Activated CD4-positive, alpha-beta T cell treated with anti-CD3 and anti-CD28 coated beads, Interleukin-2, amount 10 ng/mL, durations not matched to agents 24 days and 14 days (primary cell): ENCODE data around the gene TRAPPC3. TPM values are rescaled to one million over a fixed set of nuclear protein-coding genes. Genes with fewer than 3 reads are reported as not detected.

Experiments used
- DNase-seq: peaks from one replicate; pipeline ENCODE4 v3.0.0; 2022
- H3K27ac Mint-ChIP-seq: one replicate; pipeline ENCODE4 v1.8.0; 2022; ENCODE audit warnings: mild to moderate bottlenecking, mixed read lengths
- H3K27me3 Mint-ChIP-seq: one replicate; pipeline ENCODE4 v1.8.0; 2022; ENCODE audit warnings: mixed read lengths
- H3K36me3 Mint-ChIP-seq: one replicate; pipeline ENCODE4 v1.8.0; 2022; ENCODE audit warnings: low read depth, mild to moderate bottlenecking, mixed read lengths
- H3K4me1 Mint-ChIP-seq: one replicate; pipeline ENCODE4 v1.8.0; 2021; ENCODE audit warnings: mixed read lengths
- H3K4me3 Mint-ChIP-seq: one replicate; pipeline ENCODE4 v1.8.0; 2022; ENCODE audit warnings: mild to moderate bottlenecking, moderate library complexity, mixed read lengths
- H3K9me3 Mint-ChIP-seq: one replicate; pipeline ENCODE4 v1.8.0; 2021; ENCODE audit warnings: mixed read lengths
- intact Hi-C: fragments of 100-400 bp; cut with micrococcal nuclease; formaldehyde crosslinking; loops from one replicate; pipeline ENCODE4 v1.15.1; 2023
- total RNA-seq: library from RNA; stranded (reverse); gene quantifications from 2 replicates; pipeline ENCODE4 v1.2.3, GENCODE V29; 2022

The TRAPPC3 gene
- total RNA-seq, 1 donor from 2014 or later = 71.2 TPM

GRCh38 chr1:36091698-36092097 lies 57.6 kb downstream of the TRAPPC3 start:
- intact Hi-C loops = no loop called here
- no peaks in the 10 kb centered on the region for H3K27me3 Mint-ChIP-seq
- no peaks in the 10 kb centered on the region for H3K9me3 Mint-ChIP-seq
- peaks cover 21% of the 10 kb centered on the region for H3K4me1 Mint-ChIP-seq
- H3K36me3 Mint-ChIP-seq = peaks cover 29% of the 10 kb centered on the region
- no peak overlapping the region for H3K27ac Mint-ChIP-seq
- DNase-seq = no peak
- peak overlapping the region; percentile 41 for H3K4me3 Mint-ChIP-seq

DNA sequence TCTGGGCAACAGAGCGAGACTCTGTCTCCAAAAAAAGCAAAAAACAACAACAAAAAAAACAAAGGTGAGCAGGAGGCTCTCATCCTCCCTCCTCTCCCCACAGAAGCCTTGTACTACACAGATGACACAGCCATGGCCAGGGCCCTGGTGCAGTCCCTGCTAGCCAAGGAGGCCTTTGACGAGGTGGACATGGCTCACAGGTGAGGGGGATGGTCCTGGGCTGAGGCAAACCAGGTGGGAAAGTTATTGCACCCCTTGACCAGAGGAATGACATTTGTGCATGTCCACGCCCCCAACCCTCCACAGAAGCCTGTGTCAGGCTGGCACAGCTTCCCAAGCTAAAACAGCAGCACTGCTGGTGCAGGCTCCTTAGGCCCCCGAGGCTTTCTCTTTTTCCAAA lies 58.1 kb downstream of the TRAPPC3 start:
- Mint-ChIP-seq H3K36me3 (peaks cover 29% of the 10 kb centered on the region), H3K4me1 (peaks cover 21% of the 10 kb centered on the region), H3K27ac (no peak overlapping the region), H3K9me3 (no peaks in the 10 kb centered on the region), H3K27me3 (no peaks in the 10 kb centered on the region), H3K4me3 (no peak overlapping the region)
- intact Hi-C loops = no loop called here
- DNase-seq = no peak

- H3K27me3 Mint-ChIP-seq = peaks cover 2% of the 10 kb centered on the region
- peaks cover 21% of the 10 kb centered on the region for H3K4me1 Mint-ChIP-seq
- H3K36me3 Mint-ChIP-seq = peaks cover 27% of the 10 kb centered on the region
- peak; percentile 76 for DNase-seq
- peak overlapping the region; percentile 89 for H3K27ac Mint-ChIP-seq
- peak overlapping the region; percentile 95 for H3K4me3 Mint-ChIP-seq
- no peaks in the 10 kb centered on the region for H3K9me3 Mint-ChIP-seq
- intact Hi-C loops = loop anchor here (2.0 to 5.0 kb wide), 3 partner anchors 135 to 298 kb away; partner anchors contain the start of genes AGO1, STK40 and THRAP3
These were observed 59.7 kb downstream of the TRAPPC3 start for GRCh38 chr1:36089393-36090121.

- H3K27ac Mint-ChIP-seq = peak within 1 kb of the TSS; percentile 89
- intact Hi-C loops = loop anchor here (1.0 to 5.0 kb wide), 4 partner anchors 136 to 299 kb away; partner anchors contain the start of genes AGO1, AGO3, STK40 and THRAP3
- no peaks in the 10 kb centered on the region for H3K9me3 Mint-ChIP-seq
- peaks cover 25% of the 10 kb centered on the region for H3K36me3 Mint-ChIP-seq
- peaks cover 5% of the 10 kb centered on the region for H3K27me3 Mint-ChIP-seq
- DNase-seq = peak; percentile 97
- peak within 1 kb of the TSS; percentile 95 for H3K4me3 Mint-ChIP-seq
- peaks cover 21% of the 10 kb centered on the region for H3K4me1 Mint-ChIP-seq
These were observed 60.5 kb downstream of the TRAPPC3 start, which contains the start of gene ADPRS for GRCh38 chr1:36088577-36089392. ADPRS (plus strand) TSS chr1:36088892; CDS start chr1:36088905, 13 bp downstream.

DNA sequence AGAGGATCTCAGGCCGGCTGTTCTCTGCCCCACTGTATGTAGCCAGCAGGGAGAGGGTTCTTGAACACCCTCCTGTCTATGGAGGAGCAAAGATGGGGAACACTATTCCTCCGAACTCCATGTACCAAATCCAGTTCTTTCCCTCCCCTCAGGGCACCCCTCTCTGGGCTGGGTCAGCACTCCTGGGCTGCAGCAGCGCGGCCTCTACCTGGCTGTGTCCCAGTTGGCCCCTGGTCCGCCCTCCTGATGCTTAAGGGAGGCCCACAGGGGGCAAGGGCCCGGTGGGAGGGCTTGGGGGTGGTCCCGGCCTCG lies 61.1 kb downstream of the TRAPPC3 start:
- peaks cover 22% of the 10 kb centered on the region for H3K36me3 Mint-ChIP-seq
- no peak for DNase-seq
- H3K4me3 Mint-ChIP-seq = peak overlapping the region; percentile 95
- H3K27me3 Mint-ChIP-seq = peaks cover 9% of the 10 kb centered on the region
- peak overlapping the region; percentile 51 for H3K27ac Mint-ChIP-seq
- intact Hi-C loops = loop anchor here (1.0 to 5.0 kb wide), 4 partner anchors 137 to 299 kb away; partner anchors contain the start of genes AGO1, AGO3, STK40 and THRAP3
- no peaks in the 10 kb centered on the region for H3K9me3 Mint-ChIP-seq
- peaks cover 18% of the 10 kb centered on the region for H3K4me1 Mint-ChIP-seq

- peaks cover 18% of the 10 kb centered on the region for H3K4me1 Mint-ChIP-seq
- H3K4me3 Mint-ChIP-seq = peak overlapping the region; percentile 95
- intact Hi-C loops = loop anchor here (1.0 to 5.0 kb wide), 4 partner anchors 137 to 300 kb away; partner anchors contain the start of genes AGO1, AGO3, STK40 and THRAP3
- no peak for DNase-seq
- no peaks in the 10 kb centered on the region for H3K9me3 Mint-ChIP-seq
- peaks cover 12% of the 10 kb centered on the region for H3K27me3 Mint-ChIP-seq
- peak overlapping the region; percentile 85 for H3K27ac Mint-ChIP-seq
- H3K36me3 Mint-ChIP-seq = peaks cover 15% of the 10 kb centered on the region
These were observed 61.8 kb downstream of the TRAPPC3 start for GRCh38 chr1:36087233-36088123.

Other genes starting within 250 kb of the TRAPPC3 start
- gene AGO3, start 218.4 kb downstream of the TRAPPC3 start, total RNA-seq = 25.9 and 32.1 TPM in 2 replicates
- gene TEKT2, start 65.4 kb downstream of the TRAPPC3 start, total RNA-seq = not detected in 2 replicates
- 35.3 and 38.8 TPM in 2 replicates for gene ADPRS, start 60.6 kb downstream of the TRAPPC3 start, total RNA-seq
- 0.12 TPM in 2 replicates for gene COL8A2, start 24.3 kb downstream of the TRAPPC3 start, total RNA-seq
- 170 and 177 TPM in 2 replicates for gene MAP7D1, start 6.7 kb upstream of the TRAPPC3 start, total RNA-seq
- gene THRAP3, start 75.0 kb upstream of the TRAPPC3 start, total RNA-seq = 157 and 161 TPM in 2 replicates
- gene SH3D21, start 156.9 kb upstream of the TRAPPC3 start, total RNA-seq = 17.0 and 19.4 TPM in 2 replicates
- gene EVA1B, start 174.2 kb upstream of the TRAPPC3 start, total RNA-seq = 7.5 and 9.0 TPM in 2 replicates
- gene STK40, start 236.4 kb upstream of the TRAPPC3 start, total RNA-seq = 40.6 and 51.3 TPM in 2 replicates
- gene LSM10, start 248.4 kb upstream of the TRAPPC3 start, total RNA-seq = 58.6 and 61.6 TPM in 2 replicates